Activated B cell treated with CpG ODN at 0.5 μM for 24 hours (primary cell): ENCODE results near the gene STX18. TPM values are rescaled to one million over a fixed set of nuclear protein-coding genes. Genes with fewer than 3 reads are reported as not detected.
A peak's percentile ranks its signal among the peaks of the same experiment; 100 is the strongest.

Source experiments
- ATAC-seq: fragments of 200-7000 bp; cut with Tn5 transposase; one replicate; pipeline ENCODE4 v1.10.0; 2021; ENCODE audit warnings: low read depth, mild to moderate bottlenecking, moderate library complexity
- CTCF ChIA-PET: fragments of 350-600 bp; sonication (Branson Sonifier 250); formaldehyde crosslinking; loops from one replicate; lab custom pipeline; 2021; ENCODE audit warnings: antibody characterized with exemption; lab: Charles Lee
- POLR2A ChIA-PET: fragments of 350-600 bp; sonication (Branson Sonifier 250); formaldehyde crosslinking; loops from one replicate; lab custom pipeline; 2021; ENCODE audit warnings: antibody characterized with exemption; lab: Charles Lee
- DNase-seq: peaks from one replicate; pipeline ENCODE4 v3.0.0; 2022
- H3K27ac Mint-ChIP-seq: one replicate; pipeline ENCODE4 v1.8.0; 2020; ENCODE audit warnings: mixed read lengths
- H3K27me3 Mint-ChIP-seq: one replicate; pipeline ENCODE4 v1.8.0; 2021; ENCODE audit warnings: mixed read lengths
- H3K36me3 Mint-ChIP-seq: one replicate; pipeline ENCODE4 v1.8.0; 2021; ENCODE audit warnings: low read depth, mixed read lengths
- H3K4me1 Mint-ChIP-seq: one replicate; pipeline ENCODE4 v1.8.0; 2021; ENCODE audit warnings: mixed read lengths
- H3K4me3 Mint-ChIP-seq: one replicate; pipeline ENCODE4 v1.8.0; 2020; ENCODE audit warnings: mild to moderate bottlenecking, mixed read lengths
- H3K9me3 Mint-ChIP-seq: one replicate; pipeline ENCODE4 v1.8.0; 2020; ENCODE audit warnings: mixed read lengths
- CTCF ChIP-seq: fragments of 200-600 bp; IDR thresholded peaks from one replicate; pipeline ENCODE4 v1.8.0; 2022; ENCODE audit warnings: antibody characterized with exemption, mild to moderate bottlenecking
- intact Hi-C: fragments of 100-400 bp; cut with micrococcal nuclease; formaldehyde crosslinking; loops from one replicate; pipeline ENCODE4 v1.15.1; 2024
- total RNA-seq: library from RNA; stranded (reverse); gene quantifications from 2 replicates; pipeline ENCODE4 v1.2.3, GENCODE V29; 2022

The STX18 gene
- total RNA-seq, 1 donor from 2014 or later = 27.1 TPM

GRCh38 chr4:4401036-4401435 is 140.8 kb downstream of the STX18 start:
- intact Hi-C loops = no loop called here
- POLR2A ChIA-PET = no interaction called here
- H3K36me3 Mint-ChIP-seq = no peaks in the 10 kb centered on the region
- H3K9me3 Mint-ChIP-seq = peaks cover 5% of the 10 kb centered on the region
- DNase-seq (no peak), ATAC-seq (no peak)
- H3K27ac Mint-ChIP-seq = no peak overlapping the region
- CTCF ChIA-PET = no interaction called here
- H3K27me3 Mint-ChIP-seq = peaks cover 14% of the 10 kb centered on the region
- no peaks in the 10 kb centered on the region for H3K4me1 Mint-ChIP-seq
- H3K4me3 Mint-ChIP-seq = no peak overlapping the region
- TF ChIP-seq CTCF = no peak

GRCh38 chr4:4398430-4398829 is 143.4 kb downstream of the STX18 start:
- ChIA-PET CTCF (no interaction called here), POLR2A (no interaction called here)
- no peak overlapping the region for H3K4me3 Mint-ChIP-seq
- H3K27me3 Mint-ChIP-seq = peaks cover 21% of the 10 kb centered on the region
- H3K9me3 Mint-ChIP-seq = peaks cover 5% of the 10 kb centered on the region
- intact Hi-C loops = no loop called here
- ATAC-seq (no peak), DNase-seq (no peak)
- no peaks in the 10 kb centered on the region for H3K36me3 Mint-ChIP-seq
- H3K27ac Mint-ChIP-seq = no peak overlapping the region
- no peaks in the 10 kb centered on the region for H3K4me1 Mint-ChIP-seq
- no peak for TF ChIP-seq CTCF

- H3K36me3 Mint-ChIP-seq = no peaks in the 10 kb centered on the region
- no peak for ATAC-seq
- H3K27ac Mint-ChIP-seq = no peak overlapping the region
- H3K4me3 Mint-ChIP-seq = no peak overlapping the region
- intact Hi-C loops = no loop called here
- ChIA-PET CTCF (no interaction called here), POLR2A (no interaction called here)
- no peaks in the 10 kb centered on the region for H3K4me1 Mint-ChIP-seq
- H3K9me3 Mint-ChIP-seq = peaks cover 5% of the 10 kb centered on the region
- TF ChIP-seq CTCF = no peak
- DNase-seq = no peak
- H3K27me3 Mint-ChIP-seq = peaks cover 16% of the 10 kb centered on the region
These were observed 144.4 kb downstream of the STX18 start for GRCh38 chr4:4397441-4397819.

- ATAC-seq (no peak), DNase-seq (no peak)
- ChIA-PET POLR2A (no interaction called here), CTCF (no interaction called here)
- Mint-ChIP-seq H3K4me1 (no peaks in the 10 kb centered on the region), H3K4me3 (no peak overlapping the region), H3K9me3 (peaks cover 5% of the 10 kb centered on the region), H3K27ac (no peak overlapping the region), H3K36me3 (no peaks in the 10 kb centered on the region), H3K27me3 (peaks cover 16% of the 10 kb centered on the region)
- intact Hi-C loops = no loop called here
- TF ChIP-seq CTCF = no peak
These were observed 145.0 kb downstream of the STX18 start for GRCh38 chr4:4396628-4397440.

- intact Hi-C loops = no loop called here
- Mint-ChIP-seq H3K36me3 (no peaks in the 10 kb centered on the region), H3K27me3 (peaks cover 16% of the 10 kb centered on the region), H3K9me3 (peaks cover 5% of the 10 kb centered on the region), H3K4me3 (peak overlapping the region; percentile 39), H3K27ac (no peak overlapping the region), H3K4me1 (no peaks in the 10 kb centered on the region)
- peak; percentile 54 for ATAC-seq
- ChIA-PET POLR2A (no interaction called here), CTCF (no interaction called here)
- TF ChIP-seq CTCF = no peak
- DNase-seq = no peak
These were observed 145.8 kb downstream of the STX18 start for GRCh38 chr4:4395849-4396627.
